RPMI7951 (cell line): ENCODE data around the gene ITIH2. TPM values are rescaled to one million over a fixed set of nuclear protein-coding genes. Genes with fewer than 3 reads are reported as not detected.
"Not testable (repeated sequence)": the region's sequence is repeated elsewhere in the genome, so short reads cannot be mapped to it uniquely, and the experiment has no call there.

Source experiments
- DNase-seq: peaks from one replicate; pipeline ENCODE4 v3.0.0-alpha.2; 2012; ENCODE audit warnings: low read depth
- total RNA-seq: library from RNA; depleted of rRNA; stranded (reverse); fragments of >200 nt; shearing (Covaris generic); gene quantifications from 2 replicates; pipeline ENCODE4 v1.2.3, GENCODE V29; 2014

Gene ITIH2
- total RNA-seq, 1 experiment from 2014 or later = not detected

DNA sequence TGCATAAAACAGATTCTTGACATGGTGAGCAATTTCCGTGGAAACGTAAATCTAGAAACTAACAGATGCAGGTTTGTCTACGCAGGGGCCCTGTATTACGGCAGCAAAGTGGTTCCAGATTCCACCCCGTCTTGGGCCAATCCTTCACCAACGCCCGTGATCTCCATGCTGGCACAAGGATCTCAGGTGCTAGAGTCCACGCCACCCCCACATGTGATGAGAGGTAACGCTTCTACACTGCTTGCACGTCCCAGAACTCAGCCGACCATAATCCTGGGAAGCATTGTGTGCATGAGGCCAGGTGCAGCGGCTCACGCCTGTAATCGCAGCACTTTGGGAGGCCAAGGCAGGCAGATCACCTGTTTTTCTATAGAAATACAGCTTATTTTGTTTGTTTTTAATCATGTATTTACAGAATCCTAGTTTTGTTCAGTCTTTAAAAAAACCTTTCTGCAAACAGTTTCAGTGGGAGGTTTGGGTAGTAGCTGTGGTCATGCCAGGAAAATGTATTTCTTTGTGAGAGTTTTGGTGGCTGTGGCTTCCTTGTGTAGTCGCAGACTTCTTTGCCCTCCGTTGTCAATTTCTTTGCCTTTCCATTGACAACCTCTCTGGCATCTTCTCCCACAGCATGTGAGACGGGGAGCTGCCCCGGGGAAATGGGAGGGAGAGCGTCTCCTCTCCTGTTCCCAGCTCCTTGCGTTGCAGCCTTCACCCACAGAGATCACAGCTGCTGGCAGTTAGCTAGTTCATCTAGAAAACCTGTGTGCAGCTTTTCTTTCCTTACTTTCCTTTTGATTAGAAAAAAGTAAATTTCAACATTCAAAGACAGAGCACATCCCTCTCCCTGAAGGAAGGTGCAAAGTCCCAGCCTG, 35.7 kb downstream of the ITIH2 start:
- no peak for DNase-seq

DNA sequence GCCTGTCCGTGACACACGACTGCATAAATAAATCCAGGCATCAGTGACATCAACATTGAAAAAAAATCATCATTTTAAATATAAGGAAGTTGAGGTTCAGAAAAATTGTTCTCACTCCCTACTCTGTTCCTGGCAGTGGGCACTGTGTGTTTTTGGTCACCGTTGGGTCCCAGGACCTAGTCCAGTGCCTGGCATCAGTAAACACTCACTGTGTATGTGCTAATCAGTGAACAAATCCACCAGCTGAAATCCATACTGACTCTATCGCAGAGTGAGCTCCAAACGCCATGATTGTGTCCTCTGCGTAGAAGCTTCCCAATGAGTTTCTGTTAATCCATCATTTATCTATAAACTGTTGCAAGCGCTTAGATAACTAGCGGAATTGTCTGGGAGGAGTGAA, 41.2 kb downstream of the ITIH2 start:
- DNase-seq = no peak

DNA sequence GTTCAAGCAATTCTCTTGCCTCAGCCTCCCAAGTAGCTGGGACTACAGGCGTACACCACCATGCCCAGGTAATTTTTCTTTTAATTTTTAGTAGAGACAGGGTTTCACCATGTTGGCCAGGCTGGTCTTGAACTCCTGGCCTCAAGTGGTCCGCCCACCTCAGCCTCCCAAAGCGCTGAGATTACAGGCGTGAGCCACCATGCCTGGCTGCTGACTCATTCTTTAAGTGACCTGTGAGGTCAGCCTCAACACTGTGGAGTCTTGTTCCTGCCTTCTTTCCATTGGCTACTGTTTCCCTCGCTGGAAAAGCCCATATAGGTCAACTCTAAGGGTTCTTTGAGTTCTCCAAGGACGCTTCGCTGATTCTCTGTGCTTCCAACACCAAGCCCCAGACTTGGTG, 45.5 kb downstream of the ITIH2 start:
- DNase-seq = peak; percentile 7

DNA sequence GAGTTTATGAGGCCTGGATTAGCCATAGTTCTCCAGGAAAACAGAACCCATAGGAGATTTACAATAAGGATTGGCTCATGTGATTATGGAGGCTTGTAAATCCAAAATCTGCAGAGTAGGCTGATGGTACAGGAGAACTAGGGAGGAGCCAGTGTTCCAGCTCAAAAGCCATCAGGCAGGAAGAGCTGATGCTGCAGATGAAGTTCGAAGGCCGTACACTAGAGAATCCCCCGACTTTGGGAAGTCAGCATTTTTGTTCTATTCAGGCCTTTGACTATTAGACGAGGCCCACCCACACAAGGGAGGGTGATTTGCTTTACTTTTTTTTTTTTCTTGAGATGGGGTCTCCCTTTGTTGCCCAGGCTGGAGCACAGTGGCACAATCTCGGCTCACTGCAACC, 47.1 kb downstream of the ITIH2 start:
- DNase-seq = no peak

DNA sequence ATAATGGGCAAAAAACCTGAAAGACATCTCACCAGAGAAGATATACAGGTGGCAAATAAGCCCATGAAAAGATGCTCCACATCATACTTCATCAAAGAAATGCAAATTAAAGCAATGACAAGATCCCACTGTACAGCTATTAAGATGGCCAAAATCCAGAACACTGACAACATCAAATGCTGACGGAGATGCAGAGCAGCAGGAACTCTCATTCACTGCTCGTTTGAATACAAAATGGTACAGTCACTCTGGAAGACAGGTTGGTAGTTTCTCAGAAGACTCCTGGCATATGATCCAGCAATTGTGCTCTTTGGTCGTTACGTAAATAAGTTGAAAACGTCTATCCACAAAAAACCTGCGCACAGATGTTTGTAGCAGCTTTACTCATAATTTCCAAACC, 49.1 kb downstream of the ITIH2 start:
- no peak for DNase-seq

DNA sequence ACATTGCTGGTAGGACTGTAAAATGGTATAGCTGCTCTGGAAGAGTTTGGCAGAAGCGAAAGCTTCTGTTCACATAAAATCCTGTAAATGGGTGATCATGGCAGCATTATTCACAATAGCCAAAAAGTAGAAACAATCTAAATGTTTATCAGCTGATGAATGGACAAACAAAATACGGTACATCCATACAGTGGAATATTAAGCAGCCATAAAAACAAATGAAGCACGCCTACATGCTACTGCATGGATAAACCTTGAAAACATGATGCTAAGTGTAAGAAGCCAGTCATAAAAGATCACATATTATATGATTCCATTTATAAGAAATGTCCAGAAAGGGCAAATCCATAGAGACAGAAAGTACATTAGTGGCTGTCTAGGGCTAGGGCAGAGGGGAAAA, 52.0 kb downstream of the ITIH2 start:
- no peak for DNase-seq

DNA sequence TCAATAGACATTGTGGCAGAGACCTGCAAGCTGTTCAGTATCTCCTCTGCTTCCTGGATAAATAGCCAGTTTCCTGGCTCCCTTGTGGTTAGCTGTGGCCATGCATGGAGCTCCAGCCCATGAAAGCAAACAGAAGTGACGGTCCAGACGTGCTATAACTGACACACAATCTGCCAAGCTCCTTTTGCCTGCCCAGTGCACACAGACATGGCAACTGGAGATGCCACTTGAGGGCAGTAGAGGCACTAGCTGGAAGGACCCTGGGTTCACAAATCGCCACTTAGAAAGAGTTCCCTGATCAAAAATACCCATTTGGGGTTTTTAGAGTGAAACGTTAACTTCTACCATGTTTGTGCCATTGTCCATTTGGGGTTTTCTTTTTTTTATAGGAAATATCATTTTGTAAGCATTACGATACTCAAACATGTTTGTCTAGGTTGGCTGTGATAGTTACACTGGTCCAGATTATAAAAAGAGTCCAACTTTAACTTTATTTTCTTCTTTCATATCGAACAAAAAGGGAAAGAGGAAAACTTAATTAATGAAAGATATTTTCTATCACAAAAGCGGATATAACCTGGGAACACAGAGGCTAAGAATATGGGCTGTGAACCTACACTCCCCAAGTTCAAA, 53.4 kb downstream of the ITIH2 start:
- peak; percentile 41 for DNase-seq

DNA sequence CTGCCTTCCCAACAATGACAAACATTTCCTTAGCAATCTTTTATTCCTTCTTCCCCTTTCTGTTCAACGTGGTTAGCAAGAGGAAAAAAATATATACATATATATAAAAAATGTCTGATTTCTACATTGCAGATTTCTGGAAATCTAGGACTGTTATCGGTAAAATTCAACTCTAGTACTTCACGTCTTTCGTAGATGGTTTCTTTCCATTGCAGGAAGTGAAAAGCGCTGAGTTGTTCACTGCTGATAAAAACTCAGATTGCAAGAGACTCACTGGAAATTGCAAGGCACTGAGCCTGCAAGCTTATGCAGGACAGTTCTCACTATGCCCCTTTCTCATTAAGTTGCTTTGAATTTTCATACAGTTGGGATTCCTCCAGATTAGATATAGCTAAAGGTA, 60.8 kb downstream of the ITIH2 start:
- no peak for DNase-seq

DNA sequence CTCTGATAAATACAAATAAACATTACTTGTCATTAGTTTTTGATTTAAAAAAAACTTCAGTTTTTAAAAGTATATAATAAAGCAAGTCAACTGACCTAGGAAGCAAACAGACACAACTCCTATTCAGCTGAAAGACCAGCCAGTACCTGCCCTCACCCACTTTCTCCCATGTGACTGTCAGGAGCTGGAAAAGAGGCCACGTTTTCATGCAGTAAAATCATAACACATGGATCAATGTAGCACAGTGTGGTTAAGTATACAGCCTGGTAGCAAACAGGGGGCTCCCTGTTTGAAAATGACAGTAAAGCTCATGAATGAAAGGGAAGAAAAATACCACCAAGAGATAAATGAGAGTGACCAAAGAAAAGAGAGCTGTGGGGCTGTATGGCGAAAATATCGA, 63.1 kb downstream of the ITIH2 start:
- DNase-seq = no peak

DNA sequence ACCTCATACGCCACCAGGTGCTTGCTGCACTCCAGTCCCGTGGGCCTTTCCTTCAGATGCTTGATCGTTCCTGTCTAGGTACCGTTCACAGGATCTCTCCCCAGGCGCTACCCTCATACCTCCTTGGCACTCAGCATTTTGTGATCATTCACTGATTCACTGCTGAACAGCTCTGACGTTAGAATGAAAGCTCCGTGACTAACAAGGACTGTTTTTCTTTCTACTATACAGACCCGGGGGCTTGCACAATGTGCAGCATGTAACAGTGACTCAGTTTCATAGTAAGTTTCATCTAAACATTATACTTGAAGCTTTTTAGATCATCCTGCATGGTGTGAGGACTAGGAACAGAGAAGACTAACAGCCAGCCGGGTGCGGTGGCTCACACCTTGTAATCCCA, 64.1 kb downstream of the ITIH2 start:
- DNase-seq = no peak

DNA sequence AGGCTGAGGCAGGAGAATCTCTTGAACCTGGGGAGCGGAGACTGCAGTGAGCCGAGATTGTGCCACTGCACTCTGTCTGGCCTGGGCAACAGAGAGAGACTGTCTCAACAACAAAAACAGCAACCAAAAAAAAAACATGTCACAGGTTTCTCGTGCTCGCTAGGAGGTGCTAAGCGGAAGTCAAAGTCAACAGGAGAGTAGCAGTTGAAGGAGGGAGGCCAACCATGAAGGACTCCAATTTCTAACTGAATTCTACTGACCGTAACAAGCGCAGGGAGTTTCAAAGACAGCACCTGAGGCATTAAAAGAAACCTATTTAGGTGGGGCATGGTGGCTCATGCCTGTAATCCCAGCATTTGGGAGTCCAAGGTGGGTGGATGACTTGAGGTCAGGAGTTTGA, 65.3 kb downstream of the ITIH2 start:
- DNase-seq = no peak

DNA sequence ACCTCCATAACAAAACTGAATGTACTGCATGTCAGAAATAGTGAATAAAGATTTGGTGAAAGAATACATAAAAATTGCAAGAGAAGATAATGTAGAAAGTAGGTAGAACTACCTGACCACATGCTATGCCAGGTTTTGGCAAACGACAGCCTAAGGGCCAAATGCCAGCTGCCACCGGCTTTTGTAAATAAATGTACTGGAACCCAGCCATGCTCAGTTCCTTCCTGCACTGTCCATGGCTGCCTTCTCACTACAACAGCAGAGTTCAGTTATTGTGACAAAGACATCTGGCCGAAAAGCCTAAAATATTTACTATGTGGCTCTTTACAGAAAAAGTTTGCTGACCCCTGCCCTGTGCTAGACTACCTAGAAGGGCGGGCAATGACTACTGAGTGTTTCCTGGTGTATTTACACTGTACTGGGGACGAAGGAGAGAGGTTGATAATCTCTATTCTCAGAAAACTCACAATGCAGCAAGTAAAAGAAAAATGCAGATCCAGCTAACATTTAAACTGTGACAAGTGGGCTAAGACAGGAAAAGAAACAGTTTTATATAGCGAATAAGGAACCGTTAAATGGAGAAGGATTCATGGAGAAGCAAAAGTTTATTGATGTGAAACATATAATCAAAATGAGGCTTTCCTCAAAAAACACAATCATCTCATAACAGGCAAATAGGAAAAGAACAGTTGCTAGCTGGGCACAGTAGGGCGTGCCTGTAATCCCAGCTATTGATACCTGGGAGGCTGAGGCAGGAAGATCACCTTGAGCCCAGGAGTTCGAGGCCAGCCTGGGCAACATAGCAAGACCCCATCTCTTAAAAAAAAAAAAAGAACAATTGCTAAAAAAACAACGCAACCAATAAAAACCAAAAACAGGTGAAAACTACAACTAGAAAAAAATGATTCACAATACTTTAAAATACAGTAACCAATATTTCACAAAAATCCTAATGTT, 71.0 kb downstream of the ITIH2 start:
- DNase-seq = no peak

DNA sequence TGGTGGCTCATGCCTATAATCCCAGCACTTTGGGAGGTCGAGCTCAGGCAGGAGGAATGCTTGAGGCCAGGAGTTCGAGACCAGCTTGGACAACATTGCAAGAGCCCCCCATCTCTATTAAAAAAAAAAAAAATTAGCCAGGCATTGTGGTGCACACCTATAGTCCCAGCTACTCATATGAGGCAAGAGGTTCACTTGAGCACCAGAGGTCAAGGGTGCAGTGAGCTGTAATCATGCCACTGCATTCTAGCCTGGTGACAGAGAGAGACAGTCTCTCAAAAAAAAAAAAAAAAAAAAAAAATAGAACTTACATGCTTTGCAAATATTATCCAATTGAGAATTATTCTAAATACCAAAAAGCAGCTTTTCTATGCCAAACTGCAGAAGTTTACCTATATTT, 73.7 kb downstream of the ITIH2 start:
- DNase-seq = no peak

DNA sequence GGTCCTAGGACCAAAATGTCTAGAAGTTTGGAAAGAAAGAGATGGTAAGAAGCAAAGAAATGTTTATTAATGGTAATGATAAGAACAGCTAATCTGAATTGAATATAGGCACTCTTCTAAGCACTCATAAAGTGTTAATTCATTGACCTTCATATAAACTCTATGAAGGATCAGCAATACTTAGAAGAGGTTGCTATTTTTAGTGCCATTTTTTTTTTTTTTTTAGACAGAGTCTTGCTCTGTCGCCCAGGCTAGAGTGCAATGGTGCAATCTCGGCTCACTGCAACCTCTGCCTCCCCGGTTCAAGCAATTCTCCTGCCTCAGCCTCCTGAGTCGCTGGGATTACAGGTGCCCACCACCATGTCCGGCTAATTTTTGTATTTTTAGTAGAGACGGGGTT, 79.1 kb downstream of the ITIH2 start:
- not testable (repeated sequence) for DNase-seq

DNA sequence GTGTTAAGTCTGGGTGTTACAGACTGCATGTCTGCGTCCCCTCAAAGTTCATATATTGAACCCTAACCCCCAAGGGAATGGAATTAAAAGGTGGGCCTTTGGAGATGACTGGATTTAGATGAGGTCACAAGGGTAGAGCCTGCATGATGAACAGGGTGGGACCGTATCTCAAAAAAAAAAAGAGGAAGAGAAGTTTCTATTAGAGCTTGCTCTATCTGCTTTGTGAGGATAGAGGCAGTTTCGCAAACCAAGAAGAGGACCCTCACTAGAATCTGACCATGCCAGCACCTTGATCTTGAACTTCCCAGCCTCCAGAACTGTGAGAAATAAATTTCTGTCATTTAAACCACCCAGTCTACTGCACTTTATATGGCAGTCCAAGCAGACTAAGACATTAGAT, 83.3 kb downstream of the ITIH2 start:
- no peak for DNase-seq

DNA sequence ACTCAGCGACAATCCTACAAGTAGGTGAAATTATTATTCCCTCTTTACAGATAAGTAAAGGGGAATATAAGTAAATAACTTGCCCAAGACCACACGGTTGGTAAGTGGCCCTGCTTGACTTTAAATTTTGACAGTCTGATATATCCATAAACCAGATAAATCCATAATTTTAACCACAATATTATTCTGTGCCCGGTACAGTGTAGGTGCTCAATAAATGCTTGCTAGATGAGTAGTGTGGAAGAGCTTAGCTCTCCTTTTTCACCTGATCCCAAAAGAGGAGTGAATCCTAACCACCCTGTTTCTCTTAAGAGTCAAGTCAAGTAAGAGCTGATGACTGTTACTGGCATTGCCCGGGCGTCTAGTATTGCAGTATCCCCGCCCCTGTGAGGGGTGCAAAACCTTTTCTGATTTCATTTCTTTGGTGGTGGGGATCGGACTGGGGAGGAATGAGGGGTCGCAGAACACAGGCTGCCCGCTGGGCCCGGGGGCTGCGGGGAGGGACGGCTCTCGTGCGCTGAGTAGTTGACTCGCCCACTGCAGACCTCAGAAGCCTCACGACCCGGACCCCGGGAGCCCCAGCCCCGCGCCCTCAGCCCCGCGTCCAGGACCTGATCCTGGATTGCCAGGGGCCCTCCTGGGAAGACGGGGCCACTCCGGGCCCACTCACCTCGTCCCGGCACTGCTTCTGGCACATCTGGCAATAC, 84.2 kb downstream of the ITIH2 start:
- peak; percentile 20 for DNase-seq

DNA sequence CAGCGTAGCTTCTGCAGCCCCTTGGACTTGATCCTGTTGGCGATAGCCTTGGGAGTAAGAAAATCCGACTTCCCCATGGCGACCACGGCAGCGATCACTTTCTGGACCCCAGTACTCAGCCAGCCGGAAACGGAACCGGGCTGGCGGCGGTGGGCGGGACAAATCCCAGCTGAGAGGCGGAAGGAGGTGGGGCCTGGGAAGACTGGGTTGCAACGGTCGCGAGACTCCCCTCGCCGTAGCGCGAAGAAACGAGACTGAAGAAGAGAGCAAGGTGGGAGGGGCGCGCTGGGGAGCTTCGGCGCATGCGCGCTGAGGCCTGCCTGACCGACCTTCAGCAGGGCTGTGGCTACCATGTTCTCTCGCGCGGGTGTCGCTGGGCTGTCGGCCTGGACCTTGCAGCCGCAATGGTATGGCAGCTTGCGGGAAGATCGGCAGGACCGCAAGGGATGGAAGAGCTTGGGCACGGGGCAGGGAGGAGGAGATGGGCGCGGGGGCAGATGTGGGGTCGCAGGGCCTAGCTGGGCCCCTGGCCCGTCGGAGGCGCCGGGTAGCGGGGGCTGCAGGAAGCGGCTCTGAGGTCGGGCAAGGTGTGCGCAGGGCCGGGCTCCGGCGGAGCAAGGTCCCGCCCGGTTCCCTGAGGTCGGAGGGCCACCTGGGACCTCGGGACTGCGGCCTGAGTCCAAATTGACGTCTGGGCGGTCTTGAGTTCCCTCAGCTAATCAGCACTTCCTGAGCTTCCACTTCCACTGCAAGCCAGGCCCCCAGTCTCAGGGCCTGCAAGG, 84.9 kb downstream of the ITIH2 start, which contains the start of the genes ATP5F1C and KIN:
ATP5F1C (plus strand) TSS at position 321 of the 782 bp plus-strand sequence; CDS start at position 352, 31 bp downstream.
KIN (minus strand) TSS at position 137 of the 782 bp plus-strand sequence; CDS start at position 77, 60 bp downstream.
- peak; percentile 95 for DNase-seq

DNA sequence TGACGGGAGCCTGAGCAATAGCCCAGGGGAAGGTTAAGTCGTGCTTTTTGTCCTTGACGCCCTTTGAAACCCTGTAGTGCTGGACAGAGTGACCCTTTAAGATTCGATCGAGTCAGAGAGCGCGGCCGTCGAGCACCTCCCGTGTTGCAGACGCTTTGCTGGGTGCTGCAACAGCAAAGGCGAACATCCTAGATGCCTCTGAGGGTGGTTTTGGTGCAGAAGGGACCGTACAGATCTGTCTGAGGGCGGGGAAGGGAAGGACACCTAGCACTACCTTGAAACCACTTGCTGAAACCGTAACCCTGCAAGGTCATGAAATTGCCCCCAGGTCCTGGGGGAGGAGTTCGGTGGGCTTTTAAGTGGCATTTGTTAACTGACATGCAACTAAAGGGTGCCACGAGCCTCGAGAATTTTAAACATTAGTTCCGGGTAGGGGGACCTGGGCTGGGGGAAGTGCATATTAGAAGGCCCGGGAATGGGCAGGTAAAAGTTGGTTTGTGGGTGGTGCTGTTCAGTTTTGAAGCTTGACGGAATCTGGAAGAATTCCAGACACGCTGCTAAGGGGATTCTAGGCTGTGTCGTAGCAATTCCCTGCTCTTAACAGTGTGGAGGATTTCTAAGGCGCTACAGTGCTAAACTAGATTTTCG, 85.6 kb downstream of the ITIH2 start:
- peak; percentile 34 for DNase-seq

DNA sequence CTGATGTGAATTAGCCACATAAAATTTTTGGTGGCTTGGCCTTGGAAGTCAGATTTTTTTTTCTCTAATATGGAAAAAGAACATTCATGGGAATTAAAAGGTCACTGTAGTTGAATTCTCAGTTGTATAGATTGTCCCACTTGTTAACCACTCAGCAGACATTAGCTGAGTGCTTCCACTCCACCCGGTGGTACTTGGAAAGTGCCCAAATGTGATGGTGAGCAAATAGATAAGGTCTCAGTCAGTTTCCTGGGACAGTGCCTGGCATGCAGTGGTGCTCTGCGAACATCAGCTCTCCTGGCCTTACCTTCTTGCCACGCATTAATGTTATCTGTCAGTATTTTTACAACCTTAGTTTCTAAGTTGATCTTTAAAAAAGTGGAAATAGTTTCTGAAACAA, 86.3 kb downstream of the ITIH2 start:
- peak; percentile 61 for DNase-seq

DNA sequence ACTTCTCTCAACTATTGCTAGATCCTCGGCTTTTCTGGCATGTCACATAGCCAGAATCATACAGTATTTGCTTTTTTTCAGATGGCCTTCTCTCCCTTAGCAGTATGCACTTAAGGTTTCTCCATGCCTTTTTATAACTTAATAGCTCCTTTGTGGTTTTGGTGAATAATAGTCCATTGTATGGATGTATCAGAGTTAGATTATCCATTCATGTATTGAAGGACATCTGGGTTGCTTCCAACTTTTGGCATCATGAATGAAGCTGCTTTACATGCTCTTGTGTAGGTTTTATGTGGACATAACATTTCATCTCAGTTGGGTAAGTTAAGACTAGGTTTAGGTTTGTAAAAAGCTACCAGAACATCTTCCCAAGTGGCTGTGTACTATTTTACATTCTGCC, 89.4 kb downstream of the ITIH2 start:
- peak; percentile 15 for DNase-seq
